HG02642 (cell line): ENCODE data around the gene HECTD4.
"Not testable (repeated sequence)": the region's sequence is repeated elsewhere in the genome, so short reads cannot be mapped to it uniquely, and the experiment has no call there.

Experiments
- ATAC-seq: cut with Tn5 transposase; IDR thresholded peaks from one replicate; pipeline ENCODE4 v1.9.1; 2021; ENCODE audit warnings: mild to moderate bottlenecking; ENCODE audit not compliant: unreplicated experiment, poor library complexity

HECTD4 gene

DNA sequence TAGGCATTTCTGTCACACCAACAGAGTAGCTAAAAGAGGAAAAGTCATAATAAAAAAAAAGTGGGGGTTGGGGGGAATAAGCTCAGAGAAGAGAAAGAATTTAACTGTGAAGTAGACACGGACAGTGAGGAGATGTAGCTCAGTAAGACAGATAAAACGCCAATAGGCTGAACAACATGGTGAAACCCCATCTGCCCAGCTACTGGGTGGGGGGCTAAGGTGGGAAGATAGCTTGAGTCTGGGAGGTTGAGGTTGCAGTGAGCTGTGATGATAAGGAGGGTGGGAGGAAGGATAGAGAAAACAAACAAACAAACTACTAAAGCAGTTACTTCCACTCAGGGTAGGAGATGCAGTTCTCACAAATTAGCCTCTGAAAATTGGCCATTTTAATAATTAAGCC, 25.0 kb downstream of the HECTD4 start:
- no peak for ATAC-seq

DNA sequence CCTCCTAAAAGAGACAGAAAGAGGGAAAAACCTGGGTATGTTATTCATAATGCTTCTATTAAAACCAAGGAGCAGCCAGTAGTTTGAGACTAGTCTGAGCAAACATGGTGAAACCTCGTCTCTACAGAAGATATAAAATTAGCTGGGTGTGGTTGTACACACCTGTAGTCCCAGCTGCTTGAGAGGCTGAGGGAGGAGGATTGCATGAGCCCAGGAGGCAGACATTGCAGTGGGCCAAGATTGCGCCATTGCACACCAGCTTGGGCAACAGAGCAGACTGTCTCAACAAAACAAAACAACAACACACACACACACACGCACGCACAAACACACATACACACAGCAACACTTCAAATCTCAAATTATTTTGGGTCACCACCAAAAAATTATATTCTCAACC, 27.8 kb downstream of the HECTD4 start:
- ATAC-seq, result no peak

DNA sequence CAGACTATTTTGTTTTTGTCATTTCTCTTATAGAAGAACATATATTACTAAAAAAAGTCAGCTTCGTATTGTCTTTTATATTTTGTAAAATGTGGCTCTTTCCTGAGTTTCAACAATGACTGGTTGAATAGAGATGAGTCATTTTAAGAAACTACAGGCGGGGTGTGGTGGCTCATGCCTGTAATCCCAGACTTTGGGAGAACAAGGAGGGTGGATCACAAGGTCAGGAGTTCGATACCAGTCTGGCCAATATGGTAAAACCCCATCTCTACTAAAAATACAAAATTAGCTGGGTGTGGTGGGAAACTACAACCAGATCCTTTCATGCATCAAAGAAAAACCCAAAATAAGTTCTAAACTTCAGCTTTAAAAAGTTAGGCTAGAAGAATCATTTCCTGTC, 28.8 kb downstream of the HECTD4 start:
- ATAC-seq, result no peak

DNA sequence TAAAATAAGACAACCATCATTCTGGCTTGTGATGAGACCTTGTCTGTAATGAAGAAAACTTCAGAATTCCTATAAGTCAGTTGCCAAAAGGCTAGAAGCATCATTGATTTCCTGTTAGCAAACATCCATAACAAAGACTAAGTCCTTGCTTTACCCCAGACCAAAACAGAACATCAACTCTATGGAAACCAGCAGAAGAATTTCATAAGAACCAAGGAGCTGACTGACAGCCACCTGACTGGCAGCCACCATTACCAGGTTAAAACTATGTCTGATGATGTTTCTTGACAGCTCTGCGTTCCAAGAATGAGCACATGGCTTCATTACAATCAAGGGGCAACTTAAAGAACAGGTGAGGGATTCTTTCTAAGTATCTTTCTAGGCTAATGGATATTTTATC, 29.3 kb downstream of the HECTD4 start:
- ATAC-seq, result no peak

DNA sequence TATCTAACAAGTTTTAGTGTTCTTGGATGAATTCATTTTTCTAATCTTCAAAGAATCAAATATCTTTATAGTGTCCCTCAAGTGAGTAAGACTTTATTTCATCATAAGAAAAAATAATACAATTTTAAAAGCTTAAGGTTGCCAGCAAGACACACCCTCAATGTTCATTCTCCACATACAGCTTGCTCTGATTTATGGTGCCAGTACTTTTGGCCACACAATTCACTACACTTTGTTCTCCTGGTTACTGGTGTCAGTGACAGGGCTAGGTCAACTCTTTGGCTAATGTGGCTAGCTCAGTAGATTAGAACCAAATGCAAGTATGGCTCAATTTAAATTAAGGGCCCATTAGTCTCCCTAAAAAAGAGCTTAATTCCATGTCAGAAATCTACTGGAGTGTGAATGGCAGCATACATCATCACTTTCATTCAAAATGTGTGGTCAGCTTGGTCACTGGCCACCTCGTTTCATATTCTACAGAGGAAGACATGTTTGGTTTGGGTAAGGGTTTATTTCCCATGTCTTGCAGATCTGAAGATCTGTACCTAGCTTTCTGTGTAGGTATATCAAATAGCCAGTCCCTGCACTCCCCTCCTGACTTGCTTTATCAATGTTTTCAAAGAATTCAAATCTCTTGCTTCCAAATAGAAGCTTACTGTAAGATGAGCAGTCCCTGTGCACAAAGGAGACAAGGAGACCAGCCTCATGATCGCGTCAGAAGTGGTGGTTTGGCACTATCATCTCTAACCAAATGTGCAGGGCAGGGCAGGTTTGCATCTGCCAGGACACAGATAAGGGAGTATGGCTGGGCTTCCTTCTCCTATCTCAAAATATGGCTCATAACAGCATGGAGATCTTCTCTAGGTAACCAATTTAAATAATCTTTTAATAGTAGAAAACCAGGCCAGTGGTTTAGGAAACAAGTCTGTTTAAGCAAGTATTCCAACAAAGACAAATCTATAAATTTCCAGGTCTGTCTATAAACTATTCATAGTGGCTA, 31.3 kb downstream of the HECTD4 start:
- ATAC-seq, result no peak

DNA sequence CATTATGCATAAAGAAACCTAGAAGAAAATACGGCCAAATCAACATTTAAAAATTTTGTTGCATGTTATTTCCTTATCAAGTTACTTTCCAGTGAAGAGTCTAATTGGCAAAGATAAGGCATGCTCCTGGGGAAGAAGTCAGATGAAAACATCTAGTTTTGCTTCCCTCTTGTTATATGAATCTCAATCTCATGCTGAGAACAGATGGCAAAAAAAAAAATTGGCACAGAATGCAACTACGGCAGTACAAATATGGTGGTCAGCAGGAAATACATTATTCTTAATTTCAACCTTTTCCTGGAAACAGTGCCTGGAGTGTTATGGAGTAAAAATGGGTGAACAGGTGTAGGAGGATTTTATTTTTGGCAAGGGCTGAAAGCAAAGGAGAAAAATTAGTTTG, 32.8 kb downstream of the HECTD4 start:
- ATAC-seq, result no peak

DNA sequence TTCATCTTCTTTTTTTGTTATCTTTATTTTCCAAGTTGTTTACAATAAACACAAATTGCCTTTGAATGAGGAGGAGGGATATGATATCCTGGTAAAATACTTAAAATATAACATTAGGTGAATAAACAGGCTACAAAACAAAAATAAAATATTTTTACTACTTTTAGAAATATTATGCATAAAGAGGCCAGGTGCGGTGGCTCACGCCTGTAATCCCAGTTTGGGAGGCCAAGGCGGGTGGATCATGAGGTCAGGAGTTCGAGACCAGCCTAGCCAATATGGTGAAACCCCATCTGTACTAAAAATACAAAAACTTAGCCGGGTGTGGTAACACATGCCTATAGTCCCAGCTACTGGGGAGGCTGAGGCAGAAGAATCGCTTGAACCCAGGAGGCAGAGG, 33.3 kb downstream of the HECTD4 start:
- not testable (repeated sequence) for ATAC-seq

DNA sequence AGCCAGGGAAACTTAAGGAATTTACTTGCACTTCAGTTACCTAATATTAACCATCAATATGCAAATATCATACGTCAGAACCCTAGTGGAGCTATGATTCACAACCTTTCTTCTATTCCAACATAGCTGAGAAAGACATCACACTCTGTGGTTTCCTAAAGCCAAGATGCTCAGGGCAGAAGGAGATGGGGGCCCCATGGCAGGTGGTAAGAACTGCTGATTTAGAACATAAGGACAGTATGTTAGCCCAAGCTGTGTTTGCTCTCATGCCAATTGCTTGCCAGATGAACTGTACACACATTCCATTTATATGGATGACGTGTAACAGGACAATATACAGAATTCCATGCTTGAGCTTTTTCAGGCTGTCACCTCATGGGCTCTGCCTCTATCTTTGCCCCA, 34.6 kb downstream of the HECTD4 start:
- no peak for ATAC-seq

DNA sequence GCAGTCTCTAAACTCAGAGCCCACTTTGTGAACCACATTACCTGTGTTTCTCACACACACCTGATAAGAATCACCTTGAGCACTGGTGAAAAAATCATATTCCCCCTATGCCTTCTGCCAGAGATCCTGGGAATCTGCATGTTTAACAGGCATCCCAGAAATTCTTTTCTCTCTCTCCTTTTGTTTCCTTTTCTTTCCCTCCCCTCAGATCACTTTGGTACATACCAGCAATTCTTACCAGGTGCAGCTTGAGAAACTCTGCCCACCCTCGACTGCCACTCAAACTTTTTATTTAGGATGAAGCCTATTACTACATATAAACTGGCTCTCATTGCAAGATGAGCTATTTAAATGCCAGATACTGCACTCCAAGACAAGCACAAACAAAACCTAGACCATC, 36.0 kb downstream of the HECTD4 start:
- ATAC-seq, result no peak

DNA sequence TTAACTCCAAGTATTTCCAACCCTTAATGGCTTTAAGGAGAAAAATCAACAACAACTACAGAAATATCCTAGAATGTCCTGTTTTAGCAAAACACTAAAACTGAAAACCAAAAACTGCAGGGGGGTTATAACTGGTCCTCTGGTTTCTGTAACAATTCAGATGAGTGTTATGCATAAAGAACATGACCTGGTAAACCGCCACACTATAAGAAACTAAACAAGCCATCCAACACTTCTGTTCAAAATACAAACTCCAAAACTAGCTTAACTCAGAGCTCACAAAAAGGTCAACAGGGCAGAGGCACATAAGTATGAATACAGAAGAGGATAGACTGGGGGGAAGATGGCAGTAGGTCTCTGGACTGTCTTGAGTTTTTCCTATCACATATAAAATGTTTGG, 38.0 kb downstream of the HECTD4 start:
- no peak for ATAC-seq

DNA sequence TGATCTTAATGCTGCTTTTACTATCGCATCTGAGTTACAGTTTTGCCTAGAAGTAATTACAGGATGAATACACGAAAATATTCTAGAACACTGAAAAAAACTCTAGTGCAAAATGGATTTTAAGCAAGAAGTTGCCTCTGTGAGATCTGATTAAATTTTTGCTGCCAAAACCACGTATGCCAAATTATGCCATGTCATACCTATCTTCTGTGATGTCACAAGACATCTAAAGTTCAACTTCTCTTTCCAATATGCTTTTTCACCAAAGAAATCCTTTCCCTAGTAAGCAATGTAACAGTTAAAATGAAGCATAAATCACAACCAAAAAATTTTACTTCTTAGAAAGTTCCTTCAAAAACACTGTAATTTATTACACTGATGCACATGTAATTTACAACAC, 39.6 kb downstream of the HECTD4 start:
- ATAC-seq, result no peak

DNA sequence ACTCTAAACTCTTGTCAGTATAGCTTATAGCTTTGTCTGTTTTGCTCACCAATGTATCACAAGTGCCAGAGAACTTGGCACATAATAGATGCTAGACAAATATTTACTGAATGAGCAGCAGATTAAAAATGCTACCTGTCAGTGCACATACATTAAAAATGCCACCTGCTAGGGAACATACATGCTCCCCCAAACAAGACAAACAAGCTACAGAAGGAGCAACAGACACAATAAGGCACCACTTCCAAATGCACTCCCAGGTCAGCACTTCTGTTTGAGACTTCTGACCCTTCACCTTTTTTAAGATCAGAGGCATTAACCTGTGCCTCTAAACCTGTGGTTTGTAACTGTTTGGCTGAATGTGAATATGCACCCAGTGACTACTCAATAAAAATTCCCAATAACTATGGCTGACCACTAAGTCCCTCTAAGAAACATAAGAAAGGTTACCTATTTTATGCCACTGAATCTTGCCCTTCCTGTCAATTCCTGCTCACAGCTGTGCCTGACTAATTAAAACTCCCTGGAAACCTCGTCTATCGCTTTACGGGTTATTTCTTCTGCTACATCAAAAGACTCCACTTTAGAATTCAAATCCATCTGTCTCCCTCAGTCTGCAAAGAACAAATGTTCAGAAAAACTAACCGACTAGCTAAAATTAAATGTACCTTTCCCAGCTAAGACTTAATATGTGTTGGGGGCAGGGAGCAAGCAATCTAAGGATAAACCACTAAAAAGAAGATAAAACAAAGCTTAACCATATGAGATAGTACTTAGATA, 41.0 kb downstream of the HECTD4 start:
- ATAC-seq, result no peak

DNA sequence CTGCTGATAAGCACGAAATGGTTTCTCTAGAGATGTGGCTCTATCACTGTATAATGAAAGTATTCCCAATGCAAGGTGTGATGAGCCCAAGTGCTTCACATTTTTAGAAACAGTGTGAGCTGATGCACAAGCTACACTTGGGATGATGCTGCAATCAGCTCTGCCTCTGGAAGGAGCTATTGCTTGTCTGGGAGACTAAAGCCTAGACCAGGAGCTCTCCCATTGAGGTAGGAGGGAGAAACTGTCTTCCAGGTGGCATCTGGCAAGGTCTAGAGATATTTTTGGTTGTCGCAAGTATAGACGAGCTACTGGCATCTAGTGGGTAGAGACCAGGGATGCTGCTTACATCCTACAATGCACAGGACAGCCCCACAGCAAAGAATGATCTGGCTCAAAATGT, 42.0 kb downstream of the HECTD4 start:
- ATAC-seq, result no peak

DNA sequence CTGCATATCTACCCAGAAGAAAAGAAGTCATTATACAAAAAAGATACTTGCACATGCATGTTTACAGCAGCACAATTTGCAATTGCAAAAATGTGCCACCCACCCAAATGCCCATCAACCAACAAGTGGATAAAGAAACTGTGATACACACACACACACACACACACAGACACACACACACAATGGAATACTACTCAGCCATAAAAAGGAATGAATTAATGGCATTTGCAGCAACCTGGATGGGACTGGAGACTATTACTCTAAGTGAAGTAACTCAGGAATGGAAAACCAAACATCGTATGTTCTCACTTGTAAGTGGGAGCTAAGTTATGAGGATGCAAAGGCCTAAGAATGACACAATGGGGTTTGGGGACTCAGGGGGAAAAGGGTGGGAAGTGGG, 47.2 kb downstream of the HECTD4 start:
- not testable (repeated sequence) for ATAC-seq

DNA sequence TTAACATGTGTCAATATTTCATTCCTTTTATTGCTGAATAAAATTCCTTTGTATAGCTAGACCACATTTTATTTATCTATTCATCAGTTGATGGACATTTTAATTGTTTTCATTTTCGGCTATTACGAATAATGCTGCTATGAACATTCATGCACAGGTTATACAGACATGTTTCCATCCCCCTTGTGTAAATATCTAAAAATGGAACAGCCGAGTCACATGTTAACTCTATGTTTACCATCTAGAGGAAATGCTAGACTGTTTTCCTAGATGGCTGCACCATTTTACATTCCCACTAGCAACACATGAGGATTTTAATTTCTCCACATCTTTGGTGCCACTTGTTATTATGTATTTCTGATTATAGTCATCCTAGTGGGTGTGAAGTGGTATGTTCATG, 49.2 kb downstream of the HECTD4 start:
- no peak for ATAC-seq

DNA sequence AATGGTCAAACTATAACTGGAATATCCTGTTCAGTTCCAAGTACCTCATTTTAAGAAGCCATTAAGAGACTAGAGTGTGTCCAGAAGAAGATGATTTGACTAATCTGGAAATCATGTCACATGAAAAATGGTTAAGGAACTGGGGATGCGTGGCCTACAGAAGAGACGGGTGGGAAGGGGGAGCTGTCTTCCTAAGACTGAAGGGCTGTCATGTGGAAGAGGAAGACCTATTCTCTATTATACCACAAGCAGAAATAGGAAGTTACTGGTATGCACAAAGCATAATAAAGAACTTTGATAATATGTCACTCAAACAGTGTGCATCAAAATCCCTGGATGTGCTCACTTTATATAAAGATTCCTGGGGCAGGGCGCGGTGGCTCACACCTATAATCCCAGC, 50.3 kb downstream of the HECTD4 start:
- ATAC-seq, result no peak

DNA sequence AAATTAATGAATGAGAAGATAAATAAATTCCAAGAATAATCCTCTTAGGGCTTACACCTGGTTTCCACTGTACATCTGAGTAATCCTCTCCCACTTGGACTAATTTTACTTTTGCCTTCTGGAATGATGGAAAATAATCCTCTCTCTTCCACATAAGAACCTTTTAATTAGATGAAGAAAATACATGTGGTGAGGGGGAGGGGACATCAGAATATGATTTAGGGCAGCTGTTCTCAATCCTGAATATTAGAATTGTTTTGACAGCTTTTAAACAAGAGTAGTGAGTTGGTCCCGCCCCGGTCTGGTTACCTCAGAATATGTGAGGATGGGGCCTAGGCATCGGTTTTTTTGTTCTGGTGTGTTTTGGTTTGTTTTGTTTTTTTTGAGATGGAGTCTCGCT, 51.5 kb downstream of the HECTD4 start:
- ATAC-seq, result no peak

DNA sequence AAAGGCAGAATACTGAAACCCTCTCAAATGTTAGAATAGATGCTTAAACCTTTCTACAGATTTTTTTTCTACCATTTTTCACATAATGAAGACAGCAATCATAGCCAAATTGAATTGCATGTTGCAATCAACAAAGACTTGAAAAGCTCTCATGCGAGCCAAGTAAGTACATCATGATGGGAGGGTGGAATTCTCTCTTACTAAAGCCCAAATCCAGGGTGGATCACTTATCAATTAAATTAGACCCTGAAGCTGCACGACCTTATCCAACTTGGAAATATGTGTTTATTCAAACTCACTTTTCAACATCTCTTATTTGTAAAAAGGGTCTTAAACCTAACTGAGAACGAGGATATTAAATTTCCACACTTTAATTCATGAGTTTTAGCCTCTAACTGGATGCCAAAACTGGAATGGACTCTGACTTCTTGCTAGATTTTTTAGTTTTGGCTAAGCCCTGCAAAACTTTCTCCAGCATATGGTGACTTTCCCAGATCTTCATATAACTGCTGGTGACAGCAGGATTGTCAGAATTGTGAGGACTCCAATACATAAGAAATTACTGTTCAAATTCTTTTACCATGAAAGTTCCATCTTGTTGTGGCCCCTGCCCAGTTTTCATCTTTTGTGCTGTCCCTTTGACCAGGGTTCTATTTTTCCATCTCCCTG, 53.6 kb downstream of the HECTD4 start:
- no peak for ATAC-seq

DNA sequence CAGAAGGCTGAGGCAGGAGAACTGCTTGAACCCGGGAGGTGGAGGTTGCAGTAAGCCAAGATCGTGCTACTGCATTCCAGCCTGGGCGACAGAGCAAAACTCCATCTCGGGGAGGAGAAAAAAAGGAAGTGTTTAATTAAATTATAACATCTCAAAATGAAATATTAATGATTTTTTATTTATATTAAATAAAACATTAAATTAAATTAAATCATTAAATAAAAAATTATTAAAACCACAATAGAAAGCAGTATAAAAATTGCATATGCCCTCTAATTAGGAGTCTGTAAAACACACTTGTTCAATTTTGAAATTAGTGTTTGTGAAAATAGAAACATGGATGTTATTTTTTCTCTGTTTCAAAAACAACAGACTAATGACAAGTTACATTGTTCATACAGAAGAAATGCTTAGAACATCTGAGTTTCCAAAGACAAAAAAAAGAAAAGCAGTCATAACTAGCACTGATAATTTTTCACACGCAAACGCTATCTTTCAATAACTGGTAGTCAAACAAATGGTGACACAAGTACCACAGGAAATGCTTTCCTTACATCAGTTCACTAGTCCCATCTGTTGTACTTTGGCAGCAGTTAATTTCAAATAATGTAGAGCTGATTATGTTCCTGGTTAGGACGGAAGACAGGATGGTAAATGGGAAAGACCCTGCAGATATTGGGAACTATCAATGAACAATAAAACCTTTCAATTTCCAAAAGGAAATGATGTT, 54.9 kb downstream of the HECTD4 start:
- no peak for ATAC-seq

DNA sequence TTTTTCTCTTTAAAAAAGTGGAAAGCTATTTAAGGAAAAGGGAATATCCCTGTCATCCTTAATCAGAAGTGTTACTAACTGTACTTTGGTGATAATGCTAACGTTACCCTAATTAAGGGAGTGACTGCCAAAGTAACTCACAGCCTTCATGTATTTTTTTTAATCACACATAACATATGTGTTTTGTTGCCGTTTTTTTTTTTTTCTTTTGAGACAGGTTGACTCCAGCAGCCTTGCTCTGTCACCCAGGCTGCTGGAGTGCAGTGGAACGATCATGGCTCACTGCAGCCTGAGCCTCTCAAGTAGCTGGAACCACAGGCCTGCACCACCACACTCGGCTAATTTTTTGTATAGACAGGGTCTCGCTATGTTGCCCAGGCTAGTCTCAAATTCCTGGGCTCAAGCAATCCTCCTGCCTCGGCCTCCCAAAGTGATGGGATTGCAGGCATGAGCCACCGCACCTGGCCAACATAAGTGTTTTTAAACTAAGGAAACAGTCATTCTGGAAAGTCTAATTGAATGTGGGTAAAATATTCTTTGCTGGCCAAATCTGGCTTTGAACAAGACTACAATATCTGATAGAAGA, 56.5 kb downstream of the HECTD4 start:
- ATAC-seq, result no peak
